DND-41 (cell line): Measurements from ENCODE around the gene HMG20A.

Experiments
- ATAC-seq: fragments of 200-7000 bp; cut with Tn5 transposase; 3 replicates; pipeline ENCODE4 v1.9.1; 2021; ENCODE audit warnings: low read depth; ENCODE audit not compliant: insufficient read depth
- DNase-seq: peaks from one replicate; pipeline ENCODE4 v3.0.0-alpha.2; 2020
- H2AFZ ChIP-seq: 2 replicates; pipeline ENCODE4 v1.6.0; 2012; ENCODE audit warnings: low read depth, low read length
- H3K27ac ChIP-seq: 2 replicates; pipeline ENCODE4 v1.5.1; 2012; ENCODE audit warnings: low read length, inconsistent platforms
- H3K27me3 ChIP-seq: fragments of 200-600 bp; sonication (generic); 2 replicates; pipeline ENCODE4 v1.6.0; 2012; ENCODE audit warnings: low read length, mild to moderate bottlenecking, inconsistent platforms; ENCODE audit not compliant: insufficient read depth, poor library complexity
- H3K36me3 ChIP-seq: 2 replicates; pipeline ENCODE4 v1.5.1; 2012; ENCODE audit warnings: low read length, inconsistent platforms; ENCODE audit not compliant: insufficient read depth
- H3K4me1 ChIP-seq: 2 replicates; pipeline ENCODE4 v1.5.1; 2012; ENCODE audit warnings: mild to moderate bottlenecking, low read length; ENCODE audit not compliant: insufficient read depth
- H3K4me2 ChIP-seq: 2 replicates; pipeline ENCODE4 v1.6.0; 2012; ENCODE audit warnings: mild to moderate bottlenecking, moderate library complexity, low read length, inconsistent platforms; ENCODE audit not compliant: insufficient read depth
- H3K4me3 ChIP-seq, 2 experiments: fragments of 200-600 bp in 1 of 2; shearing (Covaris generic) in 1 of 2; 2 replicates each; pipeline ENCODE4 v1.5.1; 2012 to 2016; ENCODE audit warnings: inconsistent platforms in 2 of 2, low read length in 2 of 2, mild to moderate bottlenecking in 2 of 2, low read depth in 1 of 2, moderate library complexity in 1 of 2
- H3K79me2 ChIP-seq: 2 replicates; pipeline ENCODE4 v1.6.0; 2012; ENCODE audit warnings: low read length, inconsistent platforms; ENCODE audit not compliant: insufficient read depth
- H3K9ac ChIP-seq: 2 replicates; pipeline ENCODE4 v1.6.0; 2012; ENCODE audit warnings: low read depth, mild to moderate bottlenecking, inconsistent platforms, low read length, moderate library complexity
- H3K9me3 ChIP-seq: 2 replicates; pipeline ENCODE4 v1.5.1; 2012; ENCODE audit warnings: low read length, moderate library complexity, mild to moderate bottlenecking, inconsistent platforms; ENCODE audit not compliant: insufficient read depth, severe bottlenecking
- H4K20me1 ChIP-seq: 2 replicates; pipeline ENCODE4 v1.6.0; 2012; ENCODE audit warnings: low read length; ENCODE audit not compliant: insufficient read depth
- CTCF ChIP-seq: IDR thresholded peaks from 2 replicates; pipeline ENCODE4 v1.5.1; 2012; ENCODE audit warnings: borderline replicate concordance, low read length, moderate library complexity, mild to moderate bottlenecking; ENCODE audit not compliant: poor library complexity, severe bottlenecking; ENCODE audit errors: extremely low read depth
- EZH2 ChIP-seq: IDR thresholded peaks from 3 replicates; pipeline ENCODE4 v1.6.1; 2012; ENCODE audit warnings: borderline replicate concordance, low read depth, mild to moderate bottlenecking, moderate library complexity, low read length, inconsistent platforms; ENCODE audit not compliant: severe bottlenecking

Gene HMG20A

GRCh38 chr15:77412972-77413698 lies 7.6 kb upstream of the HMG20A start:
- Histone ChIP-seq H3K4me1 (peaks cover 36% of the 10 kb centered on the region), H3K36me3 (no peaks in the 10 kb centered on the region), H3K9me3 (no peaks in the 10 kb centered on the region), H3K27me3 (no peaks in the 10 kb centered on the region), H3K79me2 (peaks cover 85% of the 10 kb centered on the region), H3K4me3 (no peak overlapping the region), H2AFZ (no peak overlapping the region), H3K27ac (no peak overlapping the region), H3K9ac (no peak overlapping the region), H3K4me2 (no peak overlapping the region), H4K20me1 (0 out of 2 replicates have a peak, but pooled peaks cover 4% of the 10 kb centered on the region)
- TF ChIP-seq EZH2 (no peak), CTCF (no peak)
- ATAC-seq (no peak), DNase-seq (no peak)

DNA sequence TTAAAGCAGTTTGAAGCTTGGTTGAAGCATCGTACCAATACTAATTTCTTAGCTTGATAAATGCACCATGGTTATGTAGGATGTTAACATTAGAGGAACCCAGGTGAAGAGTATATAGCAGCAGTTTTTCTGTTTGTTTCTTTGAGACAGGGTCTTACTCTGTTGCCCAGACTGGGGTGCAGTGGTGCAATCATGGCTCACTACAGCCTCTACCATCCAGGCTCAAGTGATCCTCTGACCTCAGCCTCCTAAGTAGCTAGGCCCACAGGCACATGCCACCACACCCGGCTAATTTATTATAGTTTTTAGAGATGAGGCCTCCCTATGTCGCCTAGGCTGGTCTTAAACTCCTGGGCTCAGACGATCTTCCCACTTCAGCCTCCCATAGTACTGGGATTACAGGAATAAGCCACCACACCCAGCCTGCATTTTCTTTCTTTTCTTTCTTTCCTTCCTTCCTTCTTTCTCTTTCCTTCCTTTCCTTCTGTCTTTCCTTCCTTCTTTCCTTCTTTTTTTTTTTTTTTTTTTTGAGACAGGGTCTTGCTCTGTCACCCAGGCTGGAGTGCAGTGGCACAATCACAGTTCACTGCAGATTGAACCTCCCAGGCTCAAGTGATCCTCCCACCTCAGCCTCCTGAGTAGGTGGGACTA lies 6.9 kb upstream of the HMG20A start:
- Histone ChIP-seq H3K27ac (no peak overlapping the region), H2AFZ (no peak overlapping the region), H3K4me3 (no peak overlapping the region), H3K9ac (no peak overlapping the region), H3K4me2 (no peak overlapping the region), H3K79me2 (peaks cover 85% of the 10 kb centered on the region), H3K4me1 (peaks cover 43% of the 10 kb centered on the region), H4K20me1 (peaks cover 7% of the 10 kb centered on the region; the same call in 1 of the 2 replicates), H3K9me3 (no peaks in the 10 kb centered on the region), H3K36me3 (no peaks in the 10 kb centered on the region), H3K27me3 (no peaks in the 10 kb centered on the region)
- DNase-seq (no peak), ATAC-seq (no peak)
- TF ChIP-seq CTCF (no peak), EZH2 (no peak)

GRCh38 chr15:77414789-77415442 lies 5.8 kb upstream of the HMG20A start:
- Histone ChIP-seq H3K27me3 (no peaks in the 10 kb centered on the region), H3K27ac (no peak overlapping the region), H4K20me1 (peaks cover 7% of the 10 kb centered on the region; the same call in 1 of the 2 replicates), H3K9ac (no peak overlapping the region), H3K9me3 (no peaks in the 10 kb centered on the region), H2AFZ (no peak overlapping the region), H3K4me2 (no peak overlapping the region), H3K4me3 (no peak overlapping the region), H3K36me3 (no peaks in the 10 kb centered on the region; the same call in 1 of the 2 replicates), H3K4me1 (peaks cover 39% of the 10 kb centered on the region), H3K79me2 (peaks cover 86% of the 10 kb centered on the region)
- DNase-seq (no peak), ATAC-seq (no peak)
- no peak for TF ChIP-seq EZH2
- TF ChIP-seq CTCF = no peak
